Ovary (tissue), 9 donors: ENCODE results near the gene GH2. TPM values are rescaled to one million over a fixed set of nuclear protein-coding genes. Genes with fewer than 3 reads are reported as not detected.

ENCODE experiments used
- DNase-seq, 5 donors: peaks; one replicate each; pipeline ENCODE4 v3.0.0-alpha.2; 2019 to 2020
- H3K27ac ChIP-seq, 2 donors: fragments of 200-600 bp; one replicate each; pipeline versions ENCODE4 v1.5.1 to v1.8.0; 2019 to 2022
- H3K27me3 ChIP-seq: fragments of 200-600 bp; one replicate; pipeline ENCODE4 v1.8.0; 2022
- H3K36me3 ChIP-seq: fragments of 200-600 bp; sonication (generic); one replicate; pipeline ENCODE4 v1.5.1; 2019
- H3K4me1 ChIP-seq: one replicate; pipeline ENCODE4 v1.8.1; 2013; ENCODE audit warnings: mild to moderate bottlenecking, moderate library complexity; ENCODE audit not compliant: insufficient read depth
- H3K4me3 ChIP-seq: fragments of 200-600 bp; sonication (generic); one replicate; pipeline ENCODE4 v1.5.1; 2017
- H3K9me3 ChIP-seq, 2 donors: fragments of 200-600 bp in 1 of 2; sonication (generic) in 1 of 2; one replicate each; pipeline versions ENCODE4 v1.5.1 to v1.8.1; 2013 to 2019; ENCODE audit warnings: mild to moderate bottlenecking in 1 of 2, moderate library complexity in 1 of 2
- EP300 ChIP-seq: sonication (generic); formaldehyde crosslinking; IDR thresholded peaks from one replicate; pipeline ENCODE4 v1.6.1; 2017; ENCODE audit warnings: antibody characterized with exemption
- POLR2A ChIP-seq: fragments of 450-650 bp; IDR thresholded peaks from one replicate; pipeline ENCODE4 v1.6.1; 2017; ENCODE audit warnings: antibody characterized with exemption, mild to moderate bottlenecking, moderate library complexity
- WGBS, 3 donors: extraction: QIAGEN DNeasy Blood & Tissue Kit in 1 of 3; methylation state at CpG; one replicate each; pipeline versions ENCODE4 v1.1.5 to v1.1.7; 2013 to 2017; 5-methylcytosine and 5-hydroxymethylcytosine counted together
- intact Hi-C, 4 donors: fragments of 100-400 bp; cut with DNase I; formaldehyde crosslinking; loops; one replicate each; pipeline versions ENCODE4 v1.11.0 to v1.15.1; 2022 to 2023
- polyA plus RNA-seq, 2 donors: library from polyadenylated mRNA; stranded (reverse); fragments of 200-250 nt in 1 of 2; fragments of 350-450 nt in 1 of 2; fragmentation: Illumina TruSeq in 1 of 2; extraction: RNeasy Lipid Tissue Mini Kit (QIAGEN cat#74804) in 1 of 2; gene quantifications; one replicate each; pipeline ENCODE4 v1.2.3, GENCODE V29; 2013 to 2014
- total RNA-seq, 7 donors: library from RNA; depleted of rRNA in 2 of 7; stranded (reverse); fragments of >200 nt in 2 of 7; fragmentation: NEBNext Ultra II Directional in 3 of 7; extraction: Animal tissue kit (Norgen Biotek cat#: 25700) in 3 of 7; gene quantifications; one replicate each; pipeline versions ENCODE4 v1.1.0 to v1.2.4, GENCODE V29; 2016 to 2023
- TF ChIP-seq, protein P1 (sequence below), 3 donors: fragments of 450-650 bp in 2 of 3; fragments of 200-600 bp in 1 of 3; IDR thresholded peaks; one replicate each; pipeline versions ENCODE4 v1.5.1 to v1.8.0; 2016 to 2022; ENCODE audit warnings: antibody characterized with exemption in 3 of 3, mild to moderate bottlenecking in 1 of 3
- donor health status: DM: no; HTN: no; CAD: no; lungs with moderate emphysema.
- donor health status: DM: no; HTN: no; CAD: no.
- donor health status: Bipolar disorder and iron deficiency.
- donor health status: DM: yes; HTN: yes; CAD: no.
- donor health status: DM: no; HTN: no; CAD: no.
- donor health status: DM: yes; HTN: yes; CAD: no.

GH2 gene
- total and polyA plus RNA-seq, 9 donors, result not detected

DNA sequence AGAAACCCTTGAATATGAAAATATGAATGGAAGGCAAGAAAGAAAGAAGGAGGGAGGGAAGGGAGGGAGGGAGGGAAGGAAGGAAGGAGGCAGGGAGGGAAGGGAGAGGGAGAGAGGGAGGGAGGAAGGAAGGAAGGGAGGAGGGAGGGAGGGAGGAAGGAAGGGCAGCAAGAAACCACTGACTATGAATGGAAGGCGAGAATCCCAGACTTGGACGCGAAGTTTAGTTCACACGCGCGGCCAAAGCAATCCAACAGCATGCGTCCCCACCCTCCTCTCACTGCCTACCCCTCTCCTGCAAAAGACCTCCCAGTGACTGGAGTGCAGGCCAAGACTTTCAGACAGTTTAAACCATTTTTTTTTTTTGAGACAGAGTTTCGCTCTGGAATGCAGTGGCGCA lies 31.3 kb downstream of the GH2 start:
- Histone ChIP-seq H3K27ac (no peak overlapping the region), H3K9me3 (no peaks in the 10 kb centered on the region), H3K4me3 (no peak overlapping the region), H3K27me3 (no peaks in the 10 kb centered on the region), H3K4me1 (peaks cover 4% of the 10 kb centered on the region), H3K36me3 (no peaks in the 10 kb centered on the region)
- 79 to 85% (median 83%) methylated on average over 9 of the region's 9 CpGs for WGBS, 3 donors
- intact Hi-C loops, result no loop called here
- no peak for DNase-seq
- no peak for TF ChIP-seq EP300
- no peak for TF ChIP-seq POLR2A
- TF ChIP-seq, protein P1, sequence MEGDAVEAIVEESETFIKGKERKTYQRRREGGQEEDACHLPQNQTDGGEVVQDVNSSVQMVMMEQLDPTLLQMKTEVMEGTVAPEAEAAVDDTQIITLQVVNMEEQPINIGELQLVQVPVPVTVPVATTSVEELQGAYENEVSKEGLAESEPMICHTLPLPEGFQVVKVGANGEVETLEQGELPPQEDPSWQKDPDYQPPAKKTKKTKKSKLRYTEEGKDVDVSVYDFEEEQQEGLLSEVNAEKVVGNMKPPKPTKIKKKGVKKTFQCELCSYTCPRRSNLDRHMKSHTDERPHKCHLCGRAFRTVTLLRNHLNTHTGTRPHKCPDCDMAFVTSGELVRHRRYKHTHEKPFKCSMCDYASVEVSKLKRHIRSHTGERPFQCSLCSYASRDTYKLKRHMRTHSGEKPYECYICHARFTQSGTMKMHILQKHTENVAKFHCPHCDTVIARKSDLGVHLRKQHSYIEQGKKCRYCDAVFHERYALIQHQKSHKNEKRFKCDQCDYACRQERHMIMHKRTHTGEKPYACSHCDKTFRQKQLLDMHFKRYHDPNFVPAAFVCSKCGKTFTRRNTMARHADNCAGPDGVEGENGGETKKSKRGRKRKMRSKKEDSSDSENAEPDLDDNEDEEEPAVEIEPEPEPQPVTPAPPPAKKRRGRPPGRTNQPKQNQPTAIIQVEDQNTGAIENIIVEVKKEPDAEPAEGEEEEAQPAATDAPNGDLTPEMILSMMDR (IDR thresholded peaks at IDR 0.05), result no peak

DNA sequence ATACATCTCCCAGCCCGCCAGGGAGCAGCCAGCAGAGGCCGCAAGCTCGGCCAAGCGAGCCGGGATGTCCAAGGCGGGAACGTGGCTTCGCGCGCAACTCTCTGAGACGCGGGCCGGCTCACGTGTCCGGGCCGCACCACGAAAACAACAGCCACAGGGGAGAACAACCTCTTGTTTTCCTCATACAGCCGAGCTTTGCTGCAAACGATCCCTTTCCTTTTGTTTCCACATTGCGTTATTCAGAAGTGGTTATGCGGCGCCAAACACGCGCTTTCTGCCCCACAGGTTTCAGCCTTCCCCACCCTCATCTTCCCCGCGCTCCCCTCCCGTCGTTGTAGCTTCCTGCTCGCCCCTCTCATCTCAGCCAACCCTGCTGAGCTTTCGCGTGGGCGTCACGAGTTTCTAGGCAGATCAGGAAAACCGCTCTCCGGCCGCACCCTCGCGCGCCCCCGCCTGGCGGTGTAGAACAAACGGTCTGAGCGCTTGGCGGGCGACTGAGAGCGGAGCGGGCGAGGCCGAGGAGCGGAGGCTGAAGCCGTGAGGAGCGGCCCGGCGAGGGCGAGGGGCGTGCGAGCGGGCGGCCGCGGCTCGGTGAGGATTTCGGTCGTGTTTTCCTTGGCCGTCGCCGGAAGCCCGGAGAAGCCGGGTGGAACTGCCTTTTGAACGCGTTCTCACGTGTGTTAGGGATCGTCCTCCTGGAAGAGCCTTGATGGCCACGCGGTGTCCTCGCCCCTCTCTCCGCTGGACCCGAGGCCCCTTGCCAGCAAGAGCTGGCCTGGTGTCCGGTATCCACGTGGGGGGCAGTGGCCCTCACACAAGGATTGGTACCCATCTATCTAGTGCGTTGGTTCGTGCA lies 32.7 kb downstream of the GH2 start:
- 9 to 20% (median 15%) methylated on average over 82 of the region's 82 CpGs for WGBS, 3 donors
- Histone ChIP-seq H3K27me3 (no peaks in the 10 kb centered on the region), H3K36me3 (no peaks in the 10 kb centered on the region), H3K9me3 (no peaks in the 10 kb centered on the region), H3K27ac (no peak overlapping the region), H3K4me1 (peaks cover 4% of the 10 kb centered on the region), H3K4me3 (peak overlapping the region; percentile 33)
- TF ChIP-seq EP300, result no peak
- TF ChIP-seq, protein P1 (IDR thresholded peaks at IDR 0.05), result peak; percentile 44 to 83 (median 73)
- peak; percentile 19 for TF ChIP-seq POLR2A
- intact Hi-C loops, result no loop called here
- peak; percentile 89 to 96 (median 91) for DNase-seq

DNA sequence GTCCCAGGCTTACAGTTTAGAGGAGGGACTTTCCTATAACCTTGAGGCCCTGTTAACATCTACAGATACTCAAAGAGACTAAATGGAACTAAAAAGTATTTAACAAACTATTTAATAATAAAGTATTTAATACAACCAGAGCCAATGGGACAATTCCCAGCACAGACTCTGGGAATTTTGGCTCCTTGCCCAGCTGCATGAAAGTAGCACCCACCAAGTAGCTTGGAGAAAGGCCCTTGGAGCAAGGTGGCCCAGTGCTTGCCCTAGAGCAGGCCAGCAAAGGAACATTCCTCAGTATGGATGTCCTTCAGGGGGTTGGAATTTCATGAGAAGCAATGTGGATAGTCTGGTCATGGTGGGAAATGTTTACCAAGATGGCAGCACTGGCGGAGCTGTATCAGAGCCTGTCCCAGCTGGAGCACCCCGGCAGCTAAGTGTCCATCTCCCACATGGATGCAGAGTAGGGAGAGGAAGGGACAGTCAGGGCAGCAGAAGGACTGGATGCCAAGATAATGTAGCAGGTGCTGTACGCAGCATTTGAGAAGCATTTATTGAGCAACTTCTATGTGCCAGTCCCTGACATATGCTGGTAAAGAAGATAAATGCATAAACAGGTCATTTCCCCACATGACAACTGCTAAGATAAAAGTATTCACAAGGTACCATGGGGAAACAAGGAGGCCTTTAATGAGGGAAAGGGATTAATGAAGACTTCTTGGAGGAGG lies 34.1 kb downstream of the GH2 start:
- DNase-seq, result peak in 1 of 5 donors; percentile 33
- H3K4me3 ChIP-seq, result no peak overlapping the region
- 61 to 96% (median 80%) methylated on average over 3 of the region's 3 CpGs for WGBS, 3 donors
- TF ChIP-seq EP300 (no peak), POLR2A (no peak)
- TF ChIP-seq, protein P1 (IDR thresholded peaks at IDR 0.05), result no peak
- no peaks in the 10 kb centered on the region for H3K36me3 ChIP-seq
- intact Hi-C loops, result no loop called here
- peaks cover 6% of the 10 kb centered on the region for H3K4me1 ChIP-seq
- no peak overlapping the region for H3K27ac ChIP-seq
- no peaks in the 10 kb centered on the region for H3K9me3 ChIP-seq
- no peaks in the 10 kb centered on the region for H3K27me3 ChIP-seq

DNA sequence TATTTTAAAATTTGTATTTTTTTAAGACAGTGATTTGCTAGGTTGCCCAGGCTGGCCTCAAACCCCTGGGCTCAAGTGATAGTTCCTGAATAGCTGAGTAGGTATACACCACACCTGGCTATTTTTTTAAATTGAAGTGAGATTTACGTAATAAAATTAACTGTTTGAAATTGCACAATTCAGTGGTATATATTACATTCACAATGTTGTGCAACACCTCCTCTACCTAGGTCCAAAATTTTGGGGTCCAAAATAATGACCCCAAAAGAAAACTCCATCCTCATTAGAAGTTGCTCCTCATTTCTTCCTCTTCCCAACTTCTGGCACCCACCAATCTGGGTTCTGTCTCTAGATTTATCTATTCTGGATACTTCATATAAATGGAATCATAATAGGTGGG lies 36.2 kb downstream of the GH2 start:
- Histone ChIP-seq H3K27me3 (no peaks in the 10 kb centered on the region), H3K4me1 (peaks cover 14% of the 10 kb centered on the region), H3K4me3 (no peak overlapping the region), H3K27ac (no peak overlapping the region), H3K9me3 (no peaks in the 10 kb centered on the region), H3K36me3 (no peaks in the 10 kb centered on the region)
- intact Hi-C loops, result no loop called here
- WGBS, 3 donors, result 0 to 88% (median 39%) methylated on average over 1 of the region's 1 CpG
- TF ChIP-seq, protein P1 (IDR thresholded peaks at IDR 0.05), result no peak
- no peak for TF ChIP-seq POLR2A
- TF ChIP-seq EP300, result no peak
- DNase-seq, result no peak
